OCI-LY1 (cell line): ENCODE measurements around the gene RILP.

Source experiments
- H2AFZ ChIP-seq: fragments of 200-600 bp; sonication (generic), shearing (Covaris generic); 2 replicates; pipeline ENCODE4 v1.6.0; 2014; ENCODE audit warnings: antibody characterized with exemption, mild to moderate bottlenecking, low read length
- H3F3A ChIP-seq: fragments of 200-600 bp; sonication (generic), shearing (Covaris generic); 2 replicates; pipeline ENCODE4 v1.6.0; 2014; ENCODE audit warnings: mild to moderate bottlenecking, antibody characterized with exemption, low read length, moderate library complexity; ENCODE audit not compliant: insufficient read depth
- H3K27ac ChIP-seq: fragments of 200-600 bp; sonication (generic); 2 replicates; pipeline ENCODE4 v1.5.1; 2014; ENCODE audit warnings: low read length, mixed run types, mild to moderate bottlenecking, low read depth; ENCODE audit not compliant: poor library complexity, severe bottlenecking
- H3K27me3 ChIP-seq: fragments of 200-600 bp; sonication (generic); 2 replicates; pipeline ENCODE4 v1.6.0; 2014; ENCODE audit warnings: antibody characterized with exemption, mild to moderate bottlenecking, low read length, moderate library complexity; ENCODE audit not compliant: insufficient read depth
- H3K36me3 ChIP-seq: fragments of 200-600 bp; sonication (generic); 2 replicates; pipeline ENCODE4 v1.6.1; 2014; ENCODE audit warnings: mild to moderate bottlenecking, antibody characterized with exemption, low read length, moderate library complexity, mixed read lengths; ENCODE audit not compliant: insufficient read depth
- H3K4me1 ChIP-seq: fragments of 200-600 bp; sonication (generic); 2 replicates; pipeline ENCODE4 v1.5.1; 2014; ENCODE audit warnings: mild to moderate bottlenecking, low read length, moderate library complexity; ENCODE audit not compliant: insufficient read depth, severe bottlenecking
- H3K4me2 ChIP-seq: fragments of 200-600 bp; sonication (generic), shearing (Covaris generic); 2 replicates; pipeline ENCODE4 v1.6.1; 2014; ENCODE audit warnings: low read length
- H3K4me3 ChIP-seq: fragments of 200-600 bp; sonication (generic); 2 replicates; pipeline ENCODE4 v1.5.1; 2014; ENCODE audit warnings: low read length, low read depth, mild to moderate bottlenecking, mixed read lengths; ENCODE audit not compliant: poor library complexity, severe bottlenecking
- H3K79me2 ChIP-seq: fragments of 200-600 bp; shearing (Covaris generic); 2 replicates; pipeline ENCODE4 v1.6.1; 2016; ENCODE audit warnings: mixed run types, low read length, mixed read lengths; ENCODE audit not compliant: insufficient read depth
- H3K9ac ChIP-seq: fragments of 200-600 bp; sonication (generic), shearing (Covaris generic); 2 replicates; pipeline ENCODE4 v1.6.1; 2014; ENCODE audit warnings: mild to moderate bottlenecking, low read length, mixed read lengths
- H3K9me2 ChIP-seq: fragments of 200-600 bp; sonication (generic), shearing (Covaris generic); 2 replicates; pipeline ENCODE4 v1.6.1; 2014; ENCODE audit warnings: low read depth, mild to moderate bottlenecking, low read length, mixed read lengths
- H3K9me3 ChIP-seq: fragments of 200-600 bp; shearing (Covaris generic); 2 replicates; pipeline ENCODE4 v1.6.1; 2014; ENCODE audit warnings: low read length, mixed read lengths
- H4K20me1 ChIP-seq: fragments of 200-600 bp; sonication (generic), shearing (Covaris generic); 2 replicates; pipeline ENCODE4 v1.6.0; 2016; ENCODE audit warnings: mild to moderate bottlenecking, low read length; ENCODE audit not compliant: insufficient read depth
- CTCF ChIP-seq: fragments of 200-600 bp; sonication (generic), shearing (Covaris generic); IDR thresholded peaks from 2 replicates; pipeline ENCODE4 v1.5.1; 2017; ENCODE audit warnings: mild to moderate bottlenecking, antibody characterized with exemption, low read length, moderate library complexity, mixed read lengths
- EZH2 ChIP-seq: fragments of 200-600 bp; sonication (generic), shearing (Covaris generic); IDR thresholded peaks from 2 replicates; pipeline ENCODE4 v1.8.0; 2017; ENCODE audit warnings: borderline replicate concordance, mixed run types, mild to moderate bottlenecking, antibody characterized with exemption, low read length, moderate library complexity, mixed read lengths

RILP gene

GRCh38 chr17:1646199-1646875 is 3.3 kb downstream of the RILP start:
- Histone ChIP-seq H3K9me3 (no peaks in the 10 kb centered on the region), H3K27ac (no peak overlapping the region), H3K4me2 (no peak overlapping the region), H3K4me3 (no peak overlapping the region), H3K9me2 (no peaks in the 10 kb centered on the region), H3K4me1 (peaks cover 29% of the 10 kb centered on the region), H3K79me2 (no peaks in the 10 kb centered on the region), H4K20me1 (no peaks in the 10 kb centered on the region), H3K36me3 (peaks cover 15% of the 10 kb centered on the region), H3K27me3 (no peaks in the 10 kb centered on the region), H3K9ac (no peak overlapping the region), H3F3A (no peaks in the 10 kb centered on the region), H2AFZ (no peak overlapping the region)
- no peak for TF ChIP-seq CTCF
- TF ChIP-seq EZH2, result no peak

GRCh38 chr17:1645207-1646171 is 4.2 kb downstream of the RILP start, which contains the start of gene SCARF1:
Gene SCARF1 (minus strand): TSS chr17:1645732. CDS start chr17:1645697, 35 bp downstream.
- TF ChIP-seq CTCF (no peak), EZH2 (no peak)
- H4K20me1 ChIP-seq, result no peaks in the 10 kb centered on the region
- H2AFZ ChIP-seq, result no peak within 1 kb of the TSS
- no peaks in the 10 kb centered on the region for H3K27me3 ChIP-seq
- no peak within 1 kb of the TSS for H3K4me3 ChIP-seq
- no peak within 1 kb of the TSS; the same call in 1 of the 2 replicates for H3K9ac ChIP-seq
- no peaks in the 10 kb centered on the region for H3K79me2 ChIP-seq
- no peaks in the 10 kb centered on the region for H3K9me3 ChIP-seq
- H3K27ac ChIP-seq, result no peak within 1 kb of the TSS
- peaks cover 29% of the 10 kb centered on the region for H3K4me1 ChIP-seq
- H3K9me2 ChIP-seq, result no peaks in the 10 kb centered on the region
- H3K4me2 ChIP-seq, result no peak within 1 kb of the TSS
- no peaks in the 10 kb centered on the region for H3F3A ChIP-seq
- peaks cover 6% of the 10 kb centered on the region for H3K36me3 ChIP-seq

GRCh38 chr17:1644493-1645206 is 5.0 kb downstream of the RILP start:
- H3K79me2 ChIP-seq, result no peaks in the 10 kb centered on the region
- TF ChIP-seq CTCF, result no peak
- TF ChIP-seq EZH2, result no peak
- peaks cover 23% of the 10 kb centered on the region for H3K4me1 ChIP-seq
- no peaks in the 10 kb centered on the region for H4K20me1 ChIP-seq
- no peaks in the 10 kb centered on the region for H3K9me3 ChIP-seq
- no peak overlapping the region for H3K27ac ChIP-seq
- H3K4me3 ChIP-seq, result no peak overlapping the region
- no peaks in the 10 kb centered on the region for H3F3A ChIP-seq
- H3K27me3 ChIP-seq, result no peaks in the 10 kb centered on the region
- no peaks in the 10 kb centered on the region; the same call in 1 of the 2 replicates for H3K36me3 ChIP-seq
- H3K4me2 ChIP-seq, result peak overlapping the region; percentile 85; the same call in 1 of the 2 replicates
- no peak overlapping the region for H2AFZ ChIP-seq
- no peaks in the 10 kb centered on the region for H3K9me2 ChIP-seq
- H3K9ac ChIP-seq, result peak overlapping the region; percentile 58; the same call in 1 of the 2 replicates
